ENCODE data around the gene CXCL5. TPM values are rescaled to one million over a fixed set of nuclear protein-coding genes. Genes with fewer than 3 reads are reported as not detected.

The CXCL5 gene
- polyA plus RNA-seq, 1 of the 3 experiments (the other 2 are of a cell fraction), result 0.02 TPM

DNA sequence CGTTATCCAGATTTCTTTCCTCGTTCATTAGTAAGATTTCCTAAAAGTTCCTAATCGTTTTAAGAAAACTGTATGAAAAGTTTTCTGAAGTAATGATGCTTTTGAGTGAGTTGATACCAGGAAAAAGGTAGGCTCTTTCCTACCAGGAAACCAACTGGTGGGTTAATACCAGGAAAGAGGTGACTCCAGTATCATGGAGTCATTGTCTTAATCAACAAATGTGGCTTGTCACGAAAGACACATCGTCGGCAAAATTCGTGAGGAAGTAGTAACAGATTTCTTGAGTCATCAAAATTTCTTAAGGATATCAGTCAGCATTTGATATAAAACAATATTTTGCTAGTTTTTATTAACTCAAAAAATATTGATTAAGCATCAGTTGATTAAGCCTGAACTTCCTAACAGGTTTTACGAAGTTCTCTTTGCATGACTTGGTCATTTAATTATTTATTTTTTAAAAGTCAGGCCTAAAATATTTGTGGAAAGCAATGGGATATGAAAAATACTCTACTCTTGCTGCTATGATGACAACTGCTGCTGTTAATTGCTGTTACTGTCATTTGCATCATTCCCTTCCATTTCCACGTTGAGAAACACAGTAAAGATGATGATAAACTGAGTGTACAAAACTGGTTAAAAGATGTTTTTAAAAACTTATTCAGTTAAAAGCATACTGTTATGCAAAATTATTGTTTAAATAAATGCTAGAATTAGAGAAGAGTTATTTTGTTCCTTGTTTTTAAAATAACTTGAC lies 7.3 kb downstream of the CXCL5 start:
- H3F3A ChIP-seq (replicated peaks; ENCODE audit: insufficient read depth), result no peaks in the 10 kb centered on the region

DNA sequence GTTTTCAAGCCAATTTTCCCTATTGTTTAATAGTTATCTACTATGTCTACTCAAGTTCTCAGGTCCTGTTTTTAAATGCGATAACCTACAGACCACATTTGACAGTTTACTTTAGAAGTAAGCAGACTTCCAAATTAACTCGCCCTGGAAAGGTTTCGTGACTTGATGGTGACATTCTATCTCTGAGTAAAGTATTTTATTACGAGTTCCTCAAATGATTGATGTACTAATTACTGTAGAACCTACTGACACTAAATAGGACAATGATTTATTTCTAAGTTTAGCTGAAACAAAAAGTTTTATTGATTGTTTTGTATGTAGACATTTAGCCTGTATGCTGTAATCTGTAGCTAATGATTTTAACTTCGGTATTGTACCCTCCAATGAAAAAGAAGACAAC lies 8.5 kb downstream of the CXCL5 start:
- peaks cover 10% of the 10 kb centered on the region; the same call in 1 of the 2 replicates for H3K27me3 ChIP-seq (ENCODE audit: insufficient read depth)
- DNase-seq, result no peak
- TF ChIP-seq, protein P1, sequence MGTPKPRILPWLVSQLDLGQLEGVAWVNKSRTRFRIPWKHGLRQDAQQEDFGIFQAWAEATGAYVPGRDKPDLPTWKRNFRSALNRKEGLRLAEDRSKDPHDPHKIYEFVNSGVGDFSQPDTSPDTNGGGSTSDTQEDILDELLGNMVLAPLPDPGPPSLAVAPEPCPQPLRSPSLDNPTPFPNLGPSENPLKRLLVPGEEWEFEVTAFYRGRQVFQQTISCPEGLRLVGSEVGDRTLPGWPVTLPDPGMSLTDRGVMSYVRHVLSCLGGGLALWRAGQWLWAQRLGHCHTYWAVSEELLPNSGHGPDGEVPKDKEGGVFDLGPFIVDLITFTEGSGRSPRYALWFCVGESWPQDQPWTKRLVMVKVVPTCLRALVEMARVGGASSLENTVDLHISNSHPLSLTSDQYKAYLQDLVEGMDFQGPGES (IDR thresholded peaks at IDR 0.05; ENCODE audit: low read depth, low read length), result no peak
- no peak for TF ChIP-seq FOSL2 (IDR thresholded peaks at IDR 0.05; ENCODE audit: borderline replicate concordance, low read depth)
- TF ChIP-seq, protein P2, sequence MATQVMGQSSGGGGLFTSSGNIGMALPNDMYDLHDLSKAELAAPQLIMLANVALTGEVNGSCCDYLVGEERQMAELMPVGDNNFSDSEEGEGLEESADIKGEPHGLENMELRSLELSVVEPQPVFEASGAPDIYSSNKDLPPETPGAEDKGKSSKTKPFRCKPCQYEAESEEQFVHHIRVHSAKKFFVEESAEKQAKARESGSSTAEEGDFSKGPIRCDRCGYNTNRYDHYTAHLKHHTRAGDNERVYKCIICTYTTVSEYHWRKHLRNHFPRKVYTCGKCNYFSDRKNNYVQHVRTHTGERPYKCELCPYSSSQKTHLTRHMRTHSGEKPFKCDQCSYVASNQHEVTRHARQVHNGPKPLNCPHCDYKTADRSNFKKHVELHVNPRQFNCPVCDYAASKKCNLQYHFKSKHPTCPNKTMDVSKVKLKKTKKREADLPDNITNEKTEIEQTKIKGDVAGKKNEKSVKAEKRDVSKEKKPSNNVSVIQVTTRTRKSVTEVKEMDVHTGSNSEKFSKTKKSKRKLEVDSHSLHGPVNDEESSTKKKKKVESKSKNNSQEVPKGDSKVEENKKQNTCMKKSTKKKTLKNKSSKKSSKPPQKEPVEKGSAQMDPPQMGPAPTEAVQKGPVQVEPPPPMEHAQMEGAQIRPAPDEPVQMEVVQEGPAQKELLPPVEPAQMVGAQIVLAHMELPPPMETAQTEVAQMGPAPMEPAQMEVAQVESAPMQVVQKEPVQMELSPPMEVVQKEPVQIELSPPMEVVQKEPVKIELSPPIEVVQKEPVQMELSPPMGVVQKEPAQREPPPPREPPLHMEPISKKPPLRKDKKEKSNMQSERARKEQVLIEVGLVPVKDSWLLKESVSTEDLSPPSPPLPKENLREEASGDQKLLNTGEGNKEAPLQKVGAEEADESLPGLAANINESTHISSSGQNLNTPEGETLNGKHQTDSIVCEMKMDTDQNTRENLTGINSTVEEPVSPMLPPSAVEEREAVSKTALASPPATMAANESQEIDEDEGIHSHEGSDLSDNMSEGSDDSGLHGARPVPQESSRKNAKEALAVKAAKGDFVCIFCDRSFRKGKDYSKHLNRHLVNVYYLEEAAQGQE (IDR thresholded peaks at IDR 0.05; ENCODE audit: low read depth, low read length), result no peak
- TF ChIP-seq TEAD4 (IDR thresholded peaks at IDR 0.05; ENCODE audit: borderline replicate concordance, insufficient read depth), result no peak
- TF ChIP-seq POLR2AphosphoS5 (IDR thresholded peaks at IDR 0.05; ENCODE audit: low read depth, low read length), result no peak
- no peaks in the 10 kb centered on the region for H3K79me2 ChIP-seq (ENCODE audit: insufficient read depth)
- no peaks in the 10 kb centered on the region for H3F3A ChIP-seq (replicated peaks; ENCODE audit: insufficient read depth)
- no peak overlapping the region for H2AFZ ChIP-seq (ENCODE audit: low read depth)
- H3K4me3 ChIP-seq (ENCODE audit: low read depth in 2 of 2, low read length in 1 of 2), result no peak overlapping the region
- H3K9ac ChIP-seq, result no peak overlapping the region
- no peaks in the 10 kb centered on the region for H3K4me1 ChIP-seq (ENCODE audit: control insufficient read depth in 1 of 2, insufficient read depth in 2 of 2, low read depth in 1 of 2, low read length in 1 of 2)
- H3K36me3 ChIP-seq (replicated peaks in 1 of 2; ENCODE audit: control insufficient read depth in 1 of 2, insufficient read depth in 2 of 2, low read length in 1 of 2), result no peaks in the 10 kb centered on the region
- no peak overlapping the region for H3K27ac ChIP-seq (ENCODE audit: low read depth in 2 of 2, low read length in 1 of 2)
- H3K4me2 ChIP-seq, result no peak overlapping the region
- WGBS (ENCODE audit: low lambda C conversion rate), result 8% methylated on average over 5 of the region's 5 CpGs
- CTCF ChIA-PET, result no interaction called here
- no peaks in the 10 kb centered on the region for H3K9me3 ChIP-seq
- POLR2A ChIA-PET, result no interaction called here
- no peaks in the 10 kb centered on the region for H4K20me1 ChIP-seq (ENCODE audit: insufficient read depth)
- H3K9me2 ChIP-seq, result no peaks in the 10 kb centered on the region

More for the DNA sequence above, 7.3 kb downstream of the CXCL5 start:
- no peak overlapping the region for H3K9ac ChIP-seq
- 9% methylated on average over 9 of the region's 9 CpGs for WGBS (ENCODE audit: low lambda C conversion rate)
- peaks cover 20% of the 10 kb centered on the region; the same call in 1 of the 2 replicates for H3K27me3 ChIP-seq (ENCODE audit: insufficient read depth)
- no peak overlapping the region for H3K4me3 ChIP-seq (ENCODE audit: low read depth in 2 of 2, low read length in 1 of 2)
- no peaks in the 10 kb centered on the region for H3K9me3 ChIP-seq
- no peaks in the 10 kb centered on the region for H3K79me2 ChIP-seq (ENCODE audit: insufficient read depth)
- TF ChIP-seq, protein P3, sequence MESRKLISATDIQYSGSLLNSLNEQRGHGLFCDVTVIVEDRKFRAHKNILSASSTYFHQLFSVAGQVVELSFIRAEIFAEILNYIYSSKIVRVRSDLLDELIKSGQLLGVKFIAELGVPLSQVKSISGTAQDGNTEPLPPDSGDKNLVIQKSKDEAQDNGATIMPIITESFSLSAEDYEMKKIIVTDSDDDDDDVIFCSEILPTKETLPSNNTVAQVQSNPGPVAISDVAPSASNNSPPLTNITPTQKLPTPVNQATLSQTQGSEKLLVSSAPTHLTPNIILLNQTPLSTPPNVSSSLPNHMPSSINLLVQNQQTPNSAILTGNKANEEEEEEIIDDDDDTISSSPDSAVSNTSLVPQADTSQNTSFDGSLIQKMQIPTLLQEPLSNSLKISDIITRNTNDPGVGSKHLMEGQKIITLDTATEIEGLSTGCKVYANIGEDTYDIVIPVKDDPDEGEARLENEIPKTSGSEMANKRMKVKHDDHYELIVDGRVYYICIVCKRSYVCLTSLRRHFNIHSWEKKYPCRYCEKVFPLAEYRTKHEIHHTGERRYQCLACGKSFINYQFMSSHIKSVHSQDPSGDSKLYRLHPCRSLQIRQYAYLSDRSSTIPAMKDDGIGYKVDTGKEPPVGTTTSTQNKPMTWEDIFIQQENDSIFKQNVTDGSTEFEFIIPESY (IDR thresholded peaks at IDR 0.05; ENCODE audit: borderline replicate concordance, low read depth), result no peak
- no peak for TF ChIP-seq GABPA (IDR thresholded peaks at IDR 0.05; ENCODE audit: low read depth)
- TF ChIP-seq RXRA (IDR thresholded peaks at IDR 0.05; ENCODE audit: borderline replicate concordance, low read depth), result no peak
- no peak for TF ChIP-seq MXI1 (IDR thresholded peaks at IDR 0.05; ENCODE audit: low read depth, low read length)
- no peak for TF ChIP-seq ELF1 (IDR thresholded peaks at IDR 0.05)
- ChIA-PET POLR2A (no interaction called here), CTCF (no interaction called here)
- no peaks in the 10 kb centered on the region for H4K20me1 ChIP-seq (ENCODE audit: insufficient read depth)
- H3K36me3 ChIP-seq (replicated peaks in 1 of 2; ENCODE audit: control insufficient read depth in 1 of 2, insufficient read depth in 2 of 2, low read length in 1 of 2), result no peaks in the 10 kb centered on the region
- DNase-seq, result no peak
- H3K27ac ChIP-seq (ENCODE audit: low read depth in 2 of 2, low read length in 1 of 2), result no peak overlapping the region
- no peaks in the 10 kb centered on the region for H3K4me1 ChIP-seq (ENCODE audit: control insufficient read depth in 1 of 2, insufficient read depth in 2 of 2, low read depth in 1 of 2, low read length in 1 of 2)
- no peaks in the 10 kb centered on the region for H3K9me2 ChIP-seq
- H2AFZ ChIP-seq (ENCODE audit: low read depth), result no peak overlapping the region
- no peak overlapping the region for H3K4me2 ChIP-seq

All from SK-N-SH (cell line).